GM12865 (cell line): Measurements from ENCODE around the gene TARS3.

Source experiments
- DNase-seq: peaks from one replicate; pipeline ENCODE4 v3.0.0; 2010; ENCODE audit warnings: low read depth
- H3K4me3 ChIP-seq: 2 replicates; pipeline ENCODE4 v1.5.1; 2011; ENCODE audit warnings: mild to moderate bottlenecking, low read depth, low read length, control low read depth
- CTCF ChIP-seq: IDR thresholded peaks from 2 replicates; pipeline ENCODE4 v1.5.1; 2011; ENCODE audit warnings: low read length, control low read depth, low read depth, inconsistent platforms; ENCODE audit not compliant: insufficient read depth; ENCODE audit errors: missing control alignments

The TARS3 gene

GRCh38 chr15:101733545-101733944 is 9.3 kb upstream of the TARS3 start:
- no peak overlapping the region for H3K4me3 ChIP-seq
- no peak for DNase-seq
- TF ChIP-seq CTCF = no peak

- no peak for TF ChIP-seq CTCF
Measured at GRCh38 chr15:101732772-101733171, 8.5 kb upstream of the TARS3 start.

GRCh38 chr15:101731746-101732145 is 7.5 kb upstream of the TARS3 start:
- TF ChIP-seq CTCF = no peak
- no peak for DNase-seq

More at GRCh38 chr15:101732772-101733171, 8.5 kb upstream of the TARS3 start:
- no peak for DNase-seq
- no peak overlapping the region for H3K4me3 ChIP-seq

GRCh38 chr15:101727186-101727585 is 2.9 kb upstream of the TARS3 start:
- H3K4me3 ChIP-seq = no peak overlapping the region
- TF ChIP-seq CTCF = no peak
- no peak for DNase-seq

More at GRCh38 chr15:101731746-101732145, 7.5 kb upstream of the TARS3 start:
- H3K4me3 ChIP-seq = no peak overlapping the region

GRCh38 chr15:101725073-101725472 is 800 bp upstream of the TARS3 start:
- no peak for DNase-seq
- H3K4me3 ChIP-seq = no peak overlapping the region
- TF ChIP-seq CTCF = no peak

GRCh38 chr15:101724675-101725005 is 367 bp upstream of the TARS3 start:
- no peak for DNase-seq
- peak overlapping the region; percentile 36 for H3K4me3 ChIP-seq
- TF ChIP-seq CTCF = no peak

- H3K4me3 ChIP-seq = peak overlapping the region; percentile 79
- DNase-seq = peak; percentile 83
- no peak for TF ChIP-seq CTCF
Measured at GRCh38 chr15:101723171-101723873, 951 bp downstream of the TARS3 start.
